ENCODE measurements around the gene DNASE1L3. TPM values are rescaled to one million over a fixed set of nuclear protein-coding genes. Genes with fewer than 3 reads are reported as not detected.

The DNASE1L3 gene
- total and polyA plus RNA-seq, 4 donors, result 76.1 to 201 (median 128) TPM

- no peak overlapping the region for H3K27ac ChIP-seq (ENCODE audit: low read depth in 1 of 2, low read length in 2 of 2)
- H3K9ac ChIP-seq (ENCODE audit: low read depth in 1 of 2, low read length in 2 of 2), result no peak overlapping the region
- no peaks in the 10 kb centered on the region for H3K27me3 ChIP-seq (ENCODE audit: control insufficient read depth in 4 of 4, insufficient read depth in 4 of 4, low read length in 3 of 4)
- DNase-seq (ENCODE audit: low spot score), result no peak
- peaks cover 0 to 13% (median 5%) of the 10 kb centered on the region in 4 donors for H3K4me1 ChIP-seq (ENCODE audit: control insufficient read depth in 4 of 4, insufficient read depth in 4 of 4, low read length in 3 of 4)
- no peaks in the 10 kb centered on the region for H3K9me3 ChIP-seq (ENCODE audit: control insufficient read depth in 4 of 4, low read length in 3 of 4)
- H3K36me3 ChIP-seq (ENCODE audit: control insufficient read depth in 4 of 4, insufficient read depth in 3 of 4, low read depth in 1 of 4, low read length in 3 of 4), result no peaks in the 10 kb centered on the region
- H3K4me3 ChIP-seq (ENCODE audit: low read depth in 1 of 3, low read length in 3 of 3), result no peak overlapping the region
- TF ChIP-seq EGR1 (IDR thresholded peaks at IDR 0.05; ENCODE audit: low read depth in 2 of 2) (no peak), NR2F2 (IDR thresholded peaks at IDR 0.05) (peak; percentile 73), RXRA (IDR thresholded peaks at IDR 0.05) (peak; percentile 27 to 44), SP1 (IDR thresholded peaks at IDR 0.05) (peak; percentile 37), JUND (IDR thresholded peaks at IDR 0.05) (no peak)
- TF ChIP-seq, protein P1, sequence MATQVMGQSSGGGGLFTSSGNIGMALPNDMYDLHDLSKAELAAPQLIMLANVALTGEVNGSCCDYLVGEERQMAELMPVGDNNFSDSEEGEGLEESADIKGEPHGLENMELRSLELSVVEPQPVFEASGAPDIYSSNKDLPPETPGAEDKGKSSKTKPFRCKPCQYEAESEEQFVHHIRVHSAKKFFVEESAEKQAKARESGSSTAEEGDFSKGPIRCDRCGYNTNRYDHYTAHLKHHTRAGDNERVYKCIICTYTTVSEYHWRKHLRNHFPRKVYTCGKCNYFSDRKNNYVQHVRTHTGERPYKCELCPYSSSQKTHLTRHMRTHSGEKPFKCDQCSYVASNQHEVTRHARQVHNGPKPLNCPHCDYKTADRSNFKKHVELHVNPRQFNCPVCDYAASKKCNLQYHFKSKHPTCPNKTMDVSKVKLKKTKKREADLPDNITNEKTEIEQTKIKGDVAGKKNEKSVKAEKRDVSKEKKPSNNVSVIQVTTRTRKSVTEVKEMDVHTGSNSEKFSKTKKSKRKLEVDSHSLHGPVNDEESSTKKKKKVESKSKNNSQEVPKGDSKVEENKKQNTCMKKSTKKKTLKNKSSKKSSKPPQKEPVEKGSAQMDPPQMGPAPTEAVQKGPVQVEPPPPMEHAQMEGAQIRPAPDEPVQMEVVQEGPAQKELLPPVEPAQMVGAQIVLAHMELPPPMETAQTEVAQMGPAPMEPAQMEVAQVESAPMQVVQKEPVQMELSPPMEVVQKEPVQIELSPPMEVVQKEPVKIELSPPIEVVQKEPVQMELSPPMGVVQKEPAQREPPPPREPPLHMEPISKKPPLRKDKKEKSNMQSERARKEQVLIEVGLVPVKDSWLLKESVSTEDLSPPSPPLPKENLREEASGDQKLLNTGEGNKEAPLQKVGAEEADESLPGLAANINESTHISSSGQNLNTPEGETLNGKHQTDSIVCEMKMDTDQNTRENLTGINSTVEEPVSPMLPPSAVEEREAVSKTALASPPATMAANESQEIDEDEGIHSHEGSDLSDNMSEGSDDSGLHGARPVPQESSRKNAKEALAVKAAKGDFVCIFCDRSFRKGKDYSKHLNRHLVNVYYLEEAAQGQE (IDR thresholded peaks at IDR 0.05), result peak; percentile 41
These were observed 12.0 kb downstream of the DNASE1L3 start for GRCh38 chr3:58198804-58199203.

- Histone ChIP-seq H3K36me3 (ENCODE audit: control insufficient read depth in 4 of 4, insufficient read depth in 3 of 4, low read depth in 1 of 4, low read length in 3 of 4) (no peaks in the 10 kb centered on the region), H3K27me3 (ENCODE audit: control insufficient read depth in 4 of 4, insufficient read depth in 4 of 4, low read length in 3 of 4) (no peaks in the 10 kb centered on the region), H3K9ac (ENCODE audit: low read depth in 1 of 2, low read length in 2 of 2) (no peak overlapping the region), H3K4me1 (ENCODE audit: control insufficient read depth in 4 of 4, insufficient read depth in 4 of 4, low read length in 3 of 4) (peaks cover 0 to 18% (median 9%) of the 10 kb centered on the region in 4 donors), H3K9me3 (ENCODE audit: control insufficient read depth in 4 of 4, low read length in 3 of 4) (no peaks in the 10 kb centered on the region), H3K4me3 (ENCODE audit: low read depth in 1 of 3, low read length in 3 of 3) (no peak overlapping the region), H3K27ac (ENCODE audit: low read depth in 1 of 2, low read length in 2 of 2) (no peak overlapping the region)
- no peak for DNase-seq (ENCODE audit: low spot score)
- TF ChIP-seq RXRA (IDR thresholded peaks at IDR 0.05) (no peak), FOXA1 (IDR thresholded peaks at IDR 0.05) (no peak), HNF4A (conservative IDR thresholded peaks at IDR 0.05) (no peak), EGR1 (IDR thresholded peaks at IDR 0.05; ENCODE audit: low read depth in 2 of 2) (no peak), YY1 (IDR thresholded peaks at IDR 0.05) (no peak), HNF4G (IDR thresholded peaks at IDR 0.05) (no peak)
- TF ChIP-seq, protein P1 (IDR thresholded peaks at IDR 0.05), result no peak
- 90% methylated on average over 8 of the region's 8 CpGs for WGBS
These were observed 12.4 kb downstream of the DNASE1L3 start for GRCh38 chr3:58198362-58198761.

- Histone ChIP-seq H3K9ac (ENCODE audit: low read depth in 1 of 2, low read length in 2 of 2) (no peak overlapping the region), H3K36me3 (ENCODE audit: control insufficient read depth in 4 of 4, insufficient read depth in 3 of 4, low read depth in 1 of 4, low read length in 3 of 4) (no peaks in the 10 kb centered on the region), H3K27me3 (ENCODE audit: control insufficient read depth in 4 of 4, insufficient read depth in 4 of 4, low read length in 3 of 4) (no peaks in the 10 kb centered on the region), H3K27ac (ENCODE audit: low read depth in 1 of 2, low read length in 2 of 2) (no peak overlapping the region), H3K9me3 (ENCODE audit: control insufficient read depth in 4 of 4, low read length in 3 of 4) (no peaks in the 10 kb centered on the region), H3K4me3 (ENCODE audit: low read depth in 1 of 3, low read length in 3 of 3) (no peak overlapping the region), H3K4me1 (ENCODE audit: control insufficient read depth in 4 of 4, insufficient read depth in 4 of 4, low read length in 3 of 4) (peaks cover 2 to 26% (median 15%) of the 10 kb centered on the region in 4 donors)
- TF ChIP-seq SP1 (IDR thresholded peaks at IDR 0.05) (no peak), RXRA (IDR thresholded peaks at IDR 0.05) (no peak), JUND (IDR thresholded peaks at IDR 0.05) (no peak), HNF4G (IDR thresholded peaks at IDR 0.05) (no peak), RAD21 (IDR thresholded peaks at IDR 0.05) (no peak)
- DNase-seq (ENCODE audit: low spot score), result no peak
- 89% methylated on average over 10 of the region's 10 CpGs for WGBS
These were observed 13.2 kb downstream of the DNASE1L3 start for GRCh38 chr3:58197588-58197987.
